HG03457 (cell line): ENCODE results near the gene MYL4.

Source experiments
- ATAC-seq: cut with Tn5 transposase; IDR thresholded peaks from one replicate; pipeline ENCODE4 v1.9.1; 2021; ENCODE audit warnings: moderate number of reproducible peaks; ENCODE audit not compliant: unreplicated experiment

MYL4 gene

DNA sequence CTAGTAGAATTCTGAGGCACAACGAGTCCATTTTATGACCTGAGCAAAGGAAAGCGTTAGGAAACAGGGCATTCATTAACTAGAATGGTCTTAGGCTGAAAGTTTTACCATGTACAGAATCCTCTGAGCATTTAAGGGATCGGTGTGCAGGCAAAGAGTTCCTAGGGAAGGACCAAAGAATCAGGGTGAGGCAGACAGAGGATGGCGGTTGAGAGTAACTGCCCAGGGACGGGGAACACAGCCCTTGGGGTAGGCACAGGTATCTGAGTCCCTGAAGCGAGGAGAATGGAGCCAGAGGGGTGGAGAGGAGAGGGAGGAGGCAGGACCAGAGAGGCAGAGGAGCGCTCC is 30.4 kb downstream of the MYL4 start:
- ATAC-seq: no peak

DNA sequence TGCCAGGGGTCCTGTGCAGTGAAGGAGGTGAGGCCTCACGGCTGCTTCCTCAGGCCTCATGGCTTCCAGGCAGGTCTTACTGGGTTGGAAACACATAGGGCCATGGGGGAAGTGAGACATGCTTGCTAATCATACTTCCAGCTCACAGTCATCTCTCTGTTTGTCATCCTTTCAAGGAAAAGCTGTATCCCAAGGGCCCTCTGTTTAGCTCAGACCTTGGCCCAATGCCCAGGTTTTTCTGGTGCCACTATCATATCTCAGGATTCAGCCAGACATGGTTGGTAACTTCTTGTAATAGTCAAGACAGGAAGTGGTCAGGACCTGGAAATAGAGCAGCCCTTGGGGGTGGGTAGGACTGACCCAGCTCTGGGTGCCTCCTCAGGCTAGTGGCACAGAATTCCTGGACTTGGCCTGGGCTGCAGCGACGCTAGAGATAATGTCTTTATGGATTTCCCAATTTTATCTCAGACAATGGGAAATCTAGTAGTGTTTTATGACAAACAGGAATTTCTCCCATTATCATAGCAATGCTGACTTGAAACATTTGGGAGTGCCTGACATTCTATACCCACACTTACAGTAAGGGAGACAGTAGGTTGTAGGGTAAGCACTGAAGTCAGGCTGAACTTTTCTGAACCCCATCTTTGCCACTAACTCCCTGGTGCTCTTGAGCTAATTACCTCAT is 31.0 kb downstream of the MYL4 start:
- ATAC-seq: no peak

DNA sequence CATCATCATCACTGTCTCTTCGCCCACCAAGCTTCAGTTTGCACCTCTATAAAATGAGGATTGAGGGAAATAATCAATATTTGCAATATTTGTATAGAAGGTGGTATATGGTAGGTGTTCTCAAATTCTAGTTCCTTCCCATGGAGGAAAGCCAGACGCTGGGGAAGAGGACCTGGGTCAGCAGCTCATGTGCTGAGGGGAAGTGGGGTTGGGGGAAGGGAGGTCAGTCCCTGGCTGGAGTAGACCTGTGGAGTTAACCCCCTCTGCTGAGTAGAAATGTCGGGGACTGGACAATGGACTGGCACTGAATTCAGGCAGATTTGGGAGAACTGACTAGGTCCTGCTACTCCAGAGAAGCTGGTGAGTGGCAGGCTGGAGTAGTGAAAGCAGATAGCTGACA is 31.7 kb downstream of the MYL4 start:
- ATAC-seq: no peak

DNA sequence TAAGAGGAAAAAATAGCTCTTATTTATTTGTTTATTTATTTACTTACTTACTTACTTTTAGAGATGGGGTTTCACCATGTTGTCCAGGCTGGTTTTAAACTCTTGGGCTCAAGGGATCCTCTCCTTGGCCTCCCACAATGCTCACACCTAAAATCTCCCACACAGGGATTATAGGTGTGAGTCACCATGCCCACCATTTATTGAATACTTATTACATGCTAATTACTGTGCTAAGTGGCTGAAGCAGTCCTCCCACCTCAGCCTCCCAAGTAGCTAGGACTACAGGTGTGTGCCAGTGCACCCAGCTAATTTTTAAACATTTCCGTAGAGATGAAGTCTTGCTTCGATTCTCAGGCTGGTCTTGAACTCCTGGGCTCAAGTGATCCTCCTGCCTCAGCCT is 33.5 kb downstream of the MYL4 start:
- no peak for ATAC-seq

DNA sequence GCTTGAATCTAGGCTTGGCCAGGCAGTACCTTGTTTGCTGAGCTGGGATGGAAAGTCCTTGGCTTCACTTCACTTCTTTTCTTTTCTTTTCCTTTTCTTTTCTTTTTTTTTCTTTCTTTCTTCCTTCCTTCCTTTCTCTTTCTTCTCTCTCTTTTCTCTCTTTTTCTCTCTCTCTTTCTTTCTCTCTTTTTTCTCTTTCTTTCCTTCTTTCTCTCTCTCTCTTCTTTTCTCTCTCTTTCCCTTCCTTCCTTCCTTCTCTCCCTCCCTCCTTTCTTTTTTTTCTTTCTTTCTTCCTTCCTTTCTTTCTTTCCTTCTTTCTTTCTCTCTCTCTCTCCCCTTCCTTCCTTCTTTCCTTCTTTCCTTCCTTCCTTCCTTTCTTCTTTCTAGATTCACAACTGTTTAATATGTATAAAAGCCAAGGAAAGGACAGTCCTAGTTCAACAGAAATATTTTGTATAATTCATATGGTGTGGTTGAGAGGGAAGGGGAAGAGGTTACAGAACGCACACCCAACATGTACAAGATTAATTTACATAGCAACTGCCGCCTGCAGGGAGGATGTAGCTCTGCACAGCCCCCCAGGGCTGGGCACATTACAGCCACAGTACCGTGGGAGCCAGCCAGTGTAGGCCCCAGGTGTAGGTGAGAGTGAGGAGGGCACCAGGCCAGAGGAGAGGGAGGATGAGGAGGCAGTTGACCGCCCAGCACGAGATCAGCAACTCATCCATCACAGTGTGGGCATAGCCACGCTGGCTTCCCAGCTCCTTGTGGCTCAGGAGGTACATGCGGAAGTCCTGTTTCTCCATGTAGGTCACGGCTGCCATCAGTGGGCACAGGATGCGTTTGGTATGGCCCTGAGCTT is 34.8 kb downstream of the MYL4 start:
- no peak for ATAC-seq

DNA sequence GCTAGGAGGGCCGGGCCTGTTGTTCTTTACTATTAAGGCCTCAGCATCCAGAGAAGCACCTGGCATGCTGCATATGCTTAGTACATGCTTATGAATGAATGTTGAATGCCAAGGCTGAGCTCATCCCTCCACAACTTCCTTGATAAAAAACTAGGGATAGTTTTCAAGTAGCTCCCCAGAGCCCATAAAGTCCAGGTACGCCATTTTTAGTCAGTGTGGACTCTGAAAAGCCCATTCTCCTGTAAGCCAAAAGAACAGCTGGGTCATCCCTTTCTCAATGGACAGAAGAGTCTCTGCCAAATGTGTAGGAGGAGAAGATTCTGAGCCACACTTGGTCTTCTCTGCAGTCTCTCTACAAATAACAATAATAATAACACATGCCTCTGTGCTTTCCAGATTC is 35.5 kb downstream of the MYL4 start:
- no peak for ATAC-seq

DNA sequence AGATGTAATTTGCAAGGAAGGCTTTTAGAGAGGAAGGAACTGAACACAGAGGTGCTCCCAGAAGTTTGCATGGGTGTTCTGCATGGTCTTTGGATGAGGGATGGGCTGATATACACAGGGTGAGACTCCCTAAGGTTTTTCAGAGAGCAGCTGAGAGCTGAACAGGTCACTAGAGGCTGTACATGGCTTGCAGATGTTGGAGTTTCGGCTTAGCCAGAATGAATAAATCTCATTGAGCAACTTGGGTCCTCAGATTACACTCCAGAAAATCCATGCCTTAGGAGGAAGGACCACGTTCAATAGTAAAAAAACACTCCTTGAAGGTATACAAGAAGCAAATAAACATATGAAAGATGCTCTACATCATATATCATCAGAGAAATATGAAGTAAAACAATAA is 37.0 kb downstream of the MYL4 start:
- ATAC-seq: no peak

DNA sequence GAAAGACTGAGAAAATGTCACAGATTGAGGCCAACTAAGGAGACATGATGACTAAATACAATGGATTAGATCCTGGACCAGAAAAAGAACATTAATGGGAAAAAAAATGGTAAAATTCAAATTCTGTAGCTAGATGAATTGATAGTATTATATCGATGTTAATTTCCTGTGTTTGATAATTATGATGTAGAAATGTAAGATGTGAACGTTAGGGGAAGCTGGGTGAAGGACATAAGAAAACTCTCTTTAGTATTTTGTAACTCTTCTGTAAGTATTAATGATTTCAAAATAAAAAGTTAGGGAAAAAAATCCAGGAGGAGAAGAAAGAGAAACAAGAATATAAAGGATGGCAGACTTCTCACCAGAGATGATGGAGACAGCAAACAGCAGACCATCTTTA is 41.7 kb downstream of the MYL4 start:
- no peak for ATAC-seq

DNA sequence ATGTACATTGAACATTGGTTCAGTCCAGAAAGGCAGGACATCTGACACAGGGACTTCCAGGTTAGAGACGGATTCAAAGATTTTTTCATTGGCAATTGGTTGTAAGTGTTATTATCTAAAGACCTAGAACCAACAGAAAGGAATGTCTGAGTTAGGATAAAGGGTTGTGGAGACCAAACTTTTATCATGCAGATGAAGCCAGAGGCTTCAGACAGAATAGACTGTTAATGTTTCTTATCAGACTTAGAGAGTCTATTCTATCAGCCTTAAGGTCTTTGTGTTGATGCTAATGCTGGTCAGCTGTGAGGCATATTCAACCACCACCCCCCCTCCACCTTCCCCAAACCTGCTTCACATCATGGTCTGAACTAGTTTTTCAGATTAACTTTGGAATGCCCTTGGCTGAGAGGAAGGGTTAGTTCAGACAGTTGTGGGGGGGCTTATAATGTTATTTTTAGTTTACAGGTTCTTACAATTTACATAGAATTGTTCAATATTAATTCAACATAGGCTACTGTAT is 42.3 kb downstream of the MYL4 start:
- ATAC-seq: no peak

DNA sequence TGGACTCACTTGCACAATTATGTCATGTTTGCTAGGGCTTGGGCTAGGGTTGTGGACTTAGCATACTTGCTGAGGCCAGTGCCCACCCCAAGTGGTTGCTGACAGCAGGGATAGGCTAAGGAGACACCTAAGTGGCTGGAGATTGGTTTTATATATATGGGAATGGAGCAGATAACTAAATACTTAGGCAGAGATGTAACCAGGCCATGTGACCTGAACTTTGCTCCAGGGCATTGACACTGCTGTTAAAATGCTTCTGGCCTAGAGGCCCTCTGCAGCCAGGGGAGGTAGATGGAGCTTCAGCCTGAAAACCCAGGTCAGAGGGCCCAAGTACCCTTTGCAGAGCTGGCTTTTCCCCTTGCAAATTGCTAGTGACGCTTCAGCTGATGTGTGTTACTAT is 43.1 kb downstream of the MYL4 start:
- no peak for ATAC-seq

DNA sequence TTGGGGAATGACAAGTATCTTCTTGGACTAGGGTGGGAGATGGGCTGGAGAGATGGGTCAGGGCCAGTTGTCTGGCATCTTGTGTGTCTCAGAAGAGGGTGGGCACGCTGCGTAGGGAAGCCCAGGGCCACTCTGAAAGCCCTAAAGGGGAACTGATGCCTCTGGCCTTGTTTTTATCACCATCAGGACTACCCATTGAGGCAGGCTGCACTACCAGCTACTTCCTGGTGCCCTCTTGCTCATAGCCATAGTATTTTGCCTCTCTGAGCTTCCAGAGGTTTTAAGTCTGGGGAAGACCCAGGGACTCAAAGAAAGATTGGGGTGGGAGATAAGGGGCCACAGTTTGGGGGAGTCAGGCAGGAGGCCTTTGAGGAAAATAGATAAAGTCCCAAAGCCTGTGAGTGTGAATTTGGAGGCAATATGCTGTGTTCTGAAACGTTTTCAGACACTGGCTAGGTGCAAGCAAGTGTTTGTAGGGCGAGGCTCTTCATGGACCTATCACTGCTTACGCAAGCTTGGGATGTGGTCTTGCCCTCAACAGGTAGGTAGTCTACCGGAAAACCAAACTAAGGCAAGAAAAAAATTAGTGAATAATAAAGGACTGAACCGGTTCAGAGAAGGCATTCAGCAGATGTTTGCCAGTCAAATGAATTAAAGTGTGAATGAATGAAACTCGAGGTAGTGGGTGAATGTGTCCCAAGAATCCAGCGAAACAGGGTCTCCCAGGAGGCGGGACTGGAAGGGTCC is 43.8 kb downstream of the MYL4 start:
- no peak for ATAC-seq

DNA sequence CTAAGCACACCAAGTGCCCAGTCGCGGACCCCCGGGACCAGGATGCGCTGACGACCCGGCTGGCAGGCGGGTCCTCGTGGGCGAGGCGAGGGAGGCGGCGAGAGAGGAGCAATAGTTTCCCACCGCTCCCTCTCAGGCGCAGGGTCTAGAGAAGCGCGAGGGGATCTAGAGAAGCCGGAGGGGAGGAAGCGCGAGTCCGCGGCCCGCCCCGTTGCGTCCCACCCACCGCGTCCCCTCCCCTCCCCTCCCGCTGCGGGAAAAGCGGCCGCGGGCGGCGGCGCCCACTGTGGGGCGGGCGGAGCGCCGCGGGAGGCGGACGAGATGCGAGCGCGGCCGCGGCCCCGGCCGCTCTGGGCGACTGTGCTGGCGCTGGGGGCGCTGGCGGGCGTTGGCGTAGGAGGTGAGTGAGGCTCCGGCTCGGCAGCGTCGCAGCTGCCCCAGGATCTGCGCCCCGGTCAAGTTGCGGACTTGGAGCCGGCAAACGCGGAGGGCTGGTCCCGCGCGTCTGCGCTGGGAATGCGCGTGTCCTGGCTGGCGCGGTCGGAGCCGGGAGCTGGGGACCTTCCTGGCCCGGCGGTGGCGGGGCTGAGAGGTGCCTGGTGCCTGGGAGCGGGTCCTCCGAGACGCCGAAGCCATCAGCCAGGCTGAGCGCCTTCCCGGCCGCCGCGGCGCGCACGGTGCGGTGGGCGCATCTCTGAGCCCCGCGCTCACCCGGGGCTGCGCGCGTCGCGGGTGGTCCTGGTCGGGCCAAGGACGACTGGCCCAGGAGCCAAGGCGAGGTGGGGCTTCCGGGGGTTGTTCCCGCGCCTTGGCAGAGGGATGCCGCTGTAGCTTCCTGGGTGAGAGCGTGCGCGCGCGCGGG is 44.6 kb downstream of the MYL4 start, which contains the start of gene ITGB3:
Gene ITGB3 (plus strand): TSS at position 287 of the 862 bp plus-strand sequence. CDS start 35 bp downstream, at position 322.
- ATAC-seq: peak; percentile 68

DNA sequence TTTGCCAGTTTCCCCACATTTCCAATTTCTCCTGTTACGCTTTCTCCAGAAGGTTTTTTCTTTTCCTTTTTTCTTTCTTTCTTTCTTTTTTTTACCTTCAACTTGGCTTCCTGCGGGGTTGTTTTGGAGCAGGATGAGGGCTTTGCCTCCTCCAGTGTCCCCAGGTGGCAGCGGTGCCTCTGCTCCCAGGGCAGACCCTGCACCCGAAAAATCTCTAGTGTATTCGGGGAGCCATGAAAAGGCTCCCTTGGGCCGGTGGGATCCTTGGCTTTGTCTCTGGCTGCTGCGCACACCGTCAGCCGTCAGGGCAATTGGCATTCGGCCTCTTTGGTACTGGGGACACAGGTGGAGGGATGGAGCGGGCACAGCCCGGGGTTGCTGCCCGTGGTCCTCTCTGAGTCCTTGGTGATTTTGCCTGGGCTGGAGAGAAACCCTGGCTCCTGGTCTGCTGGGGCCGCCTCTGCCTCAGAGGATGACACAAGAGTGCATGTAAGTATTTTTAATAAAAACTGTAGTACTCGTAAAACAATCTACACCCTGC is 45.3 kb downstream of the MYL4 start:
- ATAC-seq: no peak

DNA sequence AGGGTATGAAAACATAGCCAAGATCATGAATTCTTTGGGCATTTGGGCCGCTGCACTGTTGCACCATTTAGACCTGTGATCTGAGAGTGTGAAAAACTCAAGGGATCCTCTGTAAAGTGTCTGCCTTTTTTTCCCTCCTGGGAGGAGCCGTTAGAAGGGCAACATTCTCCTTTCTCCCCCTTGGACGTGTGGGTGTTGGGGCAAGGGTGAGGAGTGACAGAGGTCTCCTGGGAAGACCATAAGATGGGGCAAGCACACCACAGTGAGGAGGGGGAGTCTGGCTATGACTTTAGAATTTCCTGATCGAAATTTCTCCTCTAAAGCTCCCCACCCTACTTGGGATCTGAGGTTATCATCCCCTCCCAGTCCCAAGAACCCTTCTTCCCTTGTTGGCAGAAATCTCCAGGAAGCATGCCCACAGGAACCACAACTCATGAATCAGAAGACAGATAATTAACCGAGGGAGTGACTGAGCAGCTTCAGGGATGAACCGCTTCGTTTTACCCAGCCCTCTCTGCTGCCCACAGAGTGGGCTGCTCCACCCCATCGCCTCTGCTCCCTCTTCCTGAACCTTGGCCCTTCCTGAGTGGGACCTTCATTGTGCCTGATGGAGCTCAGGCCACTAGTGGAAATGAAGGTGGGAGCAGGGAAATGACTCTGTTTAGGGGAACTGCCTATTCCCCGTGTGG is 48.6 kb downstream of the MYL4 start:
- no peak for ATAC-seq

DNA sequence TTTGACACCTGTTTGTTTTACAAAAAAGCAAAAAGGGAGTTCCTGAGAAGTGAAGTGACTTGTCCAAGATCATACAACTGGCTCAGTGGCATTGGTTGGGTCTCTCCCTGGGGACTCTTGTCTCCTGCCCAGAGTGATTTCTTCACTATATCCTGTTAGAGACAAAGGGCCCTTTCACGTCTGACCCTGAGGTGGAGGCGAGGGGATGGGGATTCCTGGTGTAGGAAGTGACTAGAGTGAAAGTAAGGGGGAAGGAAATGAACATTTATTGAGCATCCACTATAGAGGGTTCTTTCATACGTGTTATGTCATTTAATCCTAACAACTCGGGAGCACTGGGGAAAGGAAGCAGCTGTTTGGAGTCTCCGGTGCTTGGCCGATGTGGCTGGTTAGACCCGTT is 53.4 kb downstream of the MYL4 start:
- no peak for ATAC-seq

DNA sequence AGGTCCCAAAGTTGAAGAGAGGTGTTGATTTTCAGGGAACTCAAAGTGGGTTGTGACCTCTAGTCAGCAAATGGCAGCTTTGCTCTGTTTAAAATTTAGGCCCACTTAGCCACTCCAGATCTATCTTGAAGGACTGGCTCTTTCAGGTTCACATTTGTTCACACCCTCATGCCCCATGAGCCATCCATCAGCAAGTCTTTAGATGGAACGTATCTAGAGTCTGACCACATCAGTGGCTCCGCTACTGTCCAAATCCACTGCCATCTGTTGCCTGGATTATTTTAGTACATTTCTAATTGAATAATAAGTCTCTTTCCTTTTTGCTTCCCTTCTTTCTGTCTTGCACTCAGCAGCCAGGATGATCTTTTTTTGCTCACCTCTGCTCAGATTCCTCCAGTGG is 55.0 kb downstream of the MYL4 start:
- ATAC-seq: no peak

DNA sequence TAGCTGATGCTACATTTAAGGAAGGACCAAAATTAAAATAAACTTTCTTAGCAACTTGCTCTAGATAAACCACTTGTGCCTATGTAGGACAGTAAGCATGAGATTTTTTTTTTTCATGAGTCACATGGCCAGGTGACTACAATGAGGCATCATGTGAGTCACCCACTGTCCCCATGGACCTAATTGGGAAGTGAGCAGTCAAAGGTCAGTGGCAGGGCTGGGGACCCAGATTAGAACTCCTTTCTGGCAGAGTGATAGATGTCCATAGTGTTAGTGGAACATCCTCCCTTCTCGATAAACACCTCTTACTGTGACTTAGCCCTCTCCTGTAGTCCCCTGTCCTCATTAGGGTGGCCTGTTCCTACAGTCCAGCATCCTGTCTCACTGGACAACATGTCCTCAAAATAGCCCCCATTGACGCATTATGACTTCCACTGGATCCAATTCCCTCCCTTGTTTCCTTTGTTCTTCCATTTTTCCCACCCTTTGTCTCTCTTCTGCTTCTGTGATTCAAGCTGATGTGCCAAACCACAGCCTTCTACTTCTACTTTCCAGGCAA is 56.9 kb downstream of the MYL4 start:
- ATAC-seq: no peak

DNA sequence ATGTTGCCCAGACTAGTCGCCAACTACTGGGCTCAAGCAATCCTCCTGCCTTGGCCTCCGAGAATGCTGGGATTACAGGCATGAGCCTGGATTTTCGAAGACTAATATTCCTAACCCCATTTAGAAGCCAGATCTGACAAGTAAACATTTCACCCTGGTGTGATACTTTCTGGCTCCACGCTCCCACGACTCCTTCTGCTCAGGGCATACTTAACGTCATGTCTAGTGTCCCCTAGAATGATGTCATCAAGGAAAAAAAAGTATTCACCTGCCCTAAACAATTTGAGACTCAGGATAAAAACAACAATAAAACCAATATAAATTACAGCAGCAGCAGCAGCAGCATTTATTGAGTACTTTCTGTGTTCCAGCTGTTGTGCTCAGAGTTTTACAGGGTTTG is 57.6 kb downstream of the MYL4 start:
- no peak for ATAC-seq

DNA sequence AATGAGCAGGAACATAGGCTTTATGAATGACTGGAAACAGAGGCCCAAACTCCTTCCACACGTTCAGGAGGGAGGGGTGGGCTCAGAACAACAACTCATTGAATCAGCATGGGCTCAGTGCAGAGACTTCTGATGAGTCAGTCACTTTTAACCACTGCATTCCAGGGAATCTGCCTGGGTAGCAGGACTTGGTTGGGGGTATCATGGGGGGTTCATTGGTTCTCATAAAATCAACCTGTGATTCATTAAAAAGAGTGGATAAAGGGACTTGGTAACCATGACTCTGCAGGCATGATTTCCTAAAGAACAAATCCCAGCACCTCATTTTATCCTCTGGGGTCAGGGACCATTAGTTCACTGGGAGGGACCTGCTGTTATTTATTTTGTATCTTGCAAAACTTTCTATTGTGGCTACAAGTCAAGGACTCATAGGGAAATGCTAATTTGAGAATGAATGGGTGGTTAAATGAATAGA is 58.2 kb downstream of the MYL4 start:
- no peak for ATAC-seq
